Measurements from ENCODE around the gene ADAMTSL3.

Gene ADAMTSL3

DNA sequence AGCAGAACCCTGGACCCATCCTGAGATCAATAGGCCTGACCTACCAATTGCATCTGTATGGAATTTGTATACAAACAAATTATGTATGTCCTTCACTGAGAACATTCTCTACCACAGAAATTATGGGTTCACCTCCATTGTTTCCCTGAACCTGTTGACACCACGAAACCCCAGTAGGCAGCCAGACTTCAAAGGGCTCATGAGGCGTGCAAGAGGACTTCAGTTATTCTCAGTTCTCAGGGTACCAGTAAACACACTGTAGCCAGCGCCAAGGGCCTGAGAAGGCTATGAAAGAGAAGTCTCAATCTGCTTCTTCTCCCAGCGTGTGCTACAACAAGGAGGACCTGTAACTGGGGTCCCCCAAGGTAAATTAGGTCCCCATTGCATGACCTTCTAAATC lies 326.7 kb downstream of the ADAMTSL3 start:
- no peak for DNase-seq (ENCODE audit: low spot score)

DNA sequence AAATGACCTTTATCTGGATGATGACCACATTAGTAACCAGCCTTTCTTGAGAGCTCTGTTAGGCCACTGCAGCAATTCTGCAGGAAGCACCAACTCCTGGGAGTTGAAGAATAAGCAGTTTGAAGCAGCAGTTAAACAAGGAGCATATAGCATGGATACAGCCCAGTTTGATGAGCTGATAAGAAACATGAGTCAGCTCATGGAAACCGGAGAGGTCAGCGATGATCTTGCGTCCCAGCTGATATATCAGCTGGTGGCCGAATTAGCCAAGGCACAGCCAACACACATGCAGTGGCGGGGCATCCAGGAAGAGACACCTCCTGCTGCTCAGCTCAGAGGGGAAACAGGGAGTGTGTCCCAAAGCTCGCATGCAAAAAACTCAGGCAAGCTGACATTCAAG lies 328.8 kb downstream of the ADAMTSL3 start:
- DNase-seq (ENCODE audit: low spot score), result no peak

DNA sequence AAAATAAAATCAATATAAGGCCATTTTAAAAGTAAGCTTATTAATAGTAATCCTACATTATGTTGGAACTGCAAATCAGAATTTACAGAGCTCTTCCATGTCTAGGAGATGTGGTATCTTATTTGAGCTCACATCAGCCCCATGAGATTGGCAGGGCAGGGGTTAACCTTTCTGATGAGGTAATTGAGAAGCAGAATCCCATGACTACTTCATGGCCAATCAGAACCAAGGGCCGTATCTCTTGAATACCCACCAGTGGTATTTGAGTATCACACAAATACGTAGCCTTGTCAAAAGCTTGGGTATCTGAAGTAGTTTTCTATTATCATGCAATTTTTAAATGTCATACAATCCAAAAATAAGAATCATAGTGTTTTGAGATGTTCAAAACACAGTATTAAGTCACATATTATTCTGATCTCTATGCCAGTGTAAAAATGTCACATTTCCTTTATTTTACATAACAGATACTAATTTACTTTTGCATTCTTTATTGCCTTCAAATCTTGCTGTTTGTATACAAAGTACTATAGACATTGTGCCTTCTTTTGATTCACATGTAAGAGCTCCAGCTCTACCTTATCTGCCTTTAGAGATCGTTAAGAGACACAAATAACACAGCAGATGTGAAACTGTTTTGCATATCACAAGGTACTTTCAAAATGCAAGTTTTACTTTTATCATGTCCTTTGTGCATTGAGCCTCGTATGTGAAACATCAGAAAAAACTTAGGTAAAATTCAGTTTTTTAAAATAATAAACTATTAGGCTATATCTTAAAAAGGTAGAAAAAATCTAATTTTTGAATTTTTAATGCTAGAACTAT lies 329.9 kb downstream of the ADAMTSL3 start:
- no peak for DNase-seq (ENCODE audit: low spot score)

DNA sequence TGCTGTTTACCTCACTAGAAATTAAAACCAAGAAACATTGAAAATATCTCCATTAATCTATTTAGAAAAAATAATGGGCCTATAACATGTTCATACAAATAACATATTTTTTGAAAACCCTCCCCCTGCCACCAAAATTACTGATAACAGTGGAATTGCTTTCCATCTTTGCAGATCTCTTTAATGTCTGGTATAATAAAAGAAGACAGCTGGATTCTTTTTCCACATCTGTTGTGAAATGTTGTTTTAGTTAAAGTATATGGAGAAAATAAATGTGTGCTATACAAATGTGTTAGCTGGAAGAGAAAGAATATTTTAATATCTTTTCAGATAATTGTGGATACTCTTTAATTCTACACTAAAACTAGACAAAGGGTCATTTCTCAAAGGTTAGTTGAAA lies 330.7 kb downstream of the ADAMTSL3 start:
- DNase-seq (ENCODE audit: low spot score), result no peak

DNA sequence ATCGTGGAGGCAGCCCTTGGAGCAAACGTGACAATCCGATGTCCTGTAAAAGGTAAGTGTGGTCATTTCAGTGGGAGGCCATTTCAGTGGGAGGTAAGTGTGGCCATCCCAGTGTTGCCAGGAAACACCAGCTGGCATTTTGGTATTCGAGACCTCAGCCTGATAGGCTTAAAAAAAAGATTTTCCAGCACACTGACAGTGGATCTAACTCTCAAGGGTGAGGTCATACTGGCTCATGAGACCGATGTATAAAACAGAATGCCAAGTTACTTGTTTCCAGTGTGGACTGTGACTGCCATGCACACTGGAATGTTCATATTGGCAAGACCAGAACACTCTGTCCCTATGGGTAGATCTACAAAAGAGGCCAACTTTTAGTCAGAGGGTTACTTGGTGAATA lies 337.2 kb downstream of the ADAMTSL3 start:
- DNase-seq (ENCODE audit: low spot score), result no peak

DNA sequence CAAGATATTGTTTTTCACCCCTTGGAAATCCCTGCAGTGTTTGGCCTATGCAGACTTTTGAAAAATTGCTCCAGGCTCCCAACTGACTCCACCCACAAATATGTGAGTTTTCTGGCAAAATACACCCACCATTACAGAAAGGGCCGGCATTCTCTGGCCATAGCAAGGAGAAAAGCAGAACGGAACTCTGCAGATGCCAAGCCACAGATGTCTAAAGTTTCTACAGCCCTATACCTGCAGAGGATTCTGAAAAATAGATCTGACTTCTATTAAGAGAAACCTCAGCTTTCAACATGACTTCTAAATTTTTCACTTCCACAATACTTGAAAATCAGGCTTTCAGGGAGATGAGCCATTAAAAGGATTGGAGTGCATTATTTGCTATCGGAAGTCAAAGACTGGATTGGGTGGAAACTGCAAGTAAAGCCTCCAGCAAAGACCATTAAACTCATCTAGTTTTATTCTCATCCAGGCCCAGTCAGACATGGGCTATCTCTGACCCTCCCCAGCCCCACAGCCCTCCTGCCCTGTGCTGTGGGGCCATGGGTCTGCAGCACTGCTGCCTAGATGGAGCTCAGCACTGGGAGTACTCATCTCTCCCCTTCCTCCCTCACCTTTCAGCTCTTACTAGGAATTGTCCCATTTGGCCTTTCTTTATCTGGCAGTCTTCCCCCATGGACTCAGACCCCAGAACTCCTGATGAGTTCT lies 338.6 kb downstream of the ADAMTSL3 start:
- no peak for DNase-seq (ENCODE audit: low spot score)

DNA sequence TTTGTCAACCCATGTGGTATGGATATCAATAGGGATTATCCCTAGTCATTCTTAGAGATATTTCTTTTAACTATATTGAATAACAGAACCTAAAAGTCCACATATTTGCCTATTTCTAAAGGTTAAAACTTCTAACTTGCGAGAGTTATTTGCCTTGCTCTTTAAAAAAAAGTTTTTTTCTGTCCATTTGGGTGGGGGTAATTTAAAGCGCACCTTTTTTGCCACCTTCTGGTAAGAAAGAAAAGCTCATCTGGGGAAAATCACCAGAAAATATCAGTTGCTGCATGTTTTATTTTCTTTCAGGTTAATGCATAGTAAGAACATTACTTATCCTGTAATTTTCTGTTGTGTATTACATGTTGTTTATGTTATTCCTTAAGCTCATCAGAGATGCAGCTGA lies 339.7 kb downstream of the ADAMTSL3 start:
- no peak for DNase-seq (ENCODE audit: low spot score)

DNA sequence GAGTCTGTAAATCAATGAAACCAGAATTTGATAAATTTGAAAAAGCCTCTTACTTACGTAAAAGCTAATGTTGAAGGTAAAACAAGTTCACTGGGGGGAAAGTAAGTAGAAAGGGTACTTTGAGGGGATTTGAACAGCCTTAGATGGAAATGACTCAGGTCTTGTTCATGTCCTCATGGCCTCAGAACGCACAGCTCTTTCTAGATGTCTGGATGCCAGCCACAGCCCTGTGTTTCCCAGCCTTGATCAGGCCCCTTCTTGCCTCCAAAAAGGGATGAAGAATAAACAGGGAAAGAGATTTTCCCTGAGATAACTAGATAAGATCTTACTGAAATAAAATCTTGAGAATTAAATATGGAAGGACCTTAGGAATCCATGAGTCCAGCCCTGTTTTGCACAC lies 344.6 kb downstream of the ADAMTSL3 start:
- DNase-seq (ENCODE audit: low spot score), result no peak

DNA sequence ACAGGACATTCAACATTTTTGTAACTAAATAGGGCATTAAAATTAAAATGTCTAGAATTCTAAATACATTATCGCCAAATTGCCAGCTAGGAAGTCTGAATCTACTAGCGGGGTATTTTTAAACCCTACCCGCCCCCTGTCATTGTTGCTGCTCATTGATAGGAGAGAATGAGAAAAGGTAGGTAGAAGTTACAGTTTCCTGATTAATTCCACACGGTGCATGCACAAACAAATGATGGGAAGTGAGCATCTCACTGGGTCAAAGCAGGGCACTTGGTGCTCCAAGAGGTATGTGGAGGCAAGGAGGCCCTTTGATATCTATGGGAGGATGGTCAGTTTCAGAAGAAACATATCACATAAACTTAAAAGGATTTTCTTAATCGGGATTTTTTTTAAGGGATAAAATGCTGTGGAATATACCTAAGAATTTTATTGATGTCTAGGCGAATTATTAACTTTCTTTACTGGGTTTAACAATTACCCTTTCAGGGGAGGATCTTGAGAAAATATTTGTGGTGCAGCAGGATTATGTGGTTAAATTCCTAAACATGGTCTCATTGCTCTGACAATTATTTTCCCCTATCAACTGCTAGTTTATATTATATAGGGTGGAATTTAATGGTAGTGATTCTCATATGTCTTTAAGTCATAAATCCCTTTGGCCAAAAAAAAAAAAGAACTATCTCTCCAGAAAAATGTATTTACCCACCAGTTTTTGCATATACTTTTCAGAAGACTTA lies 345.6 kb downstream of the ADAMTSL3 start:
- DNase-seq (ENCODE audit: low spot score), result no peak

DNA sequence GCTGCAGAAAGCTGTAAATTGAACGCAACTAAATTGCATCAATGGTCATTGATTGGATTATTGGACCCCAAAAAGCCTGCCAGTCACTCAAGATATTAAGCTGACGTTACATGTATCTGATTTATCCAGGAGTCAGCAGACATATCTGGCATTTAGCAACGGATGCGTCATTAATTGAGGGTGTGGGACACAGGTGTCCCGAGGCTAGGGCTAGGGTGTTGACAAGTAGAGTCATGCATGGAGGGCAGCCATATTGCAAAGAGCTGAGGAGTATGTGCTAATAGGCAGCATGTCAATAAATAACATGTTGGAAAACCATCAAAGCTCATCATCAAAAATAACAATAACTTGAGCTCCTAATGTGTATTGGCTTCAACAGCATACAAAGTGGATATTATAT lies 347.1 kb downstream of the ADAMTSL3 start:
- no peak for DNase-seq (ENCODE audit: low spot score)

DNA sequence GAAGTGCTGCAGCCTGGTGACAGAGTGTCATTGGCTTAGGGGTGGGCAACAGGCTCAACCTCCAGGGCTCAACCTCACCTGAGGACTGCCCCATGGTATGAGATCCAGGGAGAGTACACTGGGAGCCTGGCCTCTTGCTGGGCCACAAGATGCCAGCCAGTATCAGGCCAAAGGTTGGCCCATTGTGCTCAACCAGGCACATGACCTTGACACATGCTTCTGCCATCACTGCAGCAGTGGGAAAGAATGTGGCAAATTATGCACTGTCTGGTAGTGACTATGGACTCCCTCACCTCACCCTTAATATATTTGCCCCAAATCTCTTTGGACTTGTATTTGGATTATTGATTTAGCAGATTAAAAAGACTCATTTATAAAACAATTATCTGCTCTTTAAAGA lies 347.7 kb downstream of the ADAMTSL3 start:
- DNase-seq (ENCODE audit: low spot score), result no peak

DNA sequence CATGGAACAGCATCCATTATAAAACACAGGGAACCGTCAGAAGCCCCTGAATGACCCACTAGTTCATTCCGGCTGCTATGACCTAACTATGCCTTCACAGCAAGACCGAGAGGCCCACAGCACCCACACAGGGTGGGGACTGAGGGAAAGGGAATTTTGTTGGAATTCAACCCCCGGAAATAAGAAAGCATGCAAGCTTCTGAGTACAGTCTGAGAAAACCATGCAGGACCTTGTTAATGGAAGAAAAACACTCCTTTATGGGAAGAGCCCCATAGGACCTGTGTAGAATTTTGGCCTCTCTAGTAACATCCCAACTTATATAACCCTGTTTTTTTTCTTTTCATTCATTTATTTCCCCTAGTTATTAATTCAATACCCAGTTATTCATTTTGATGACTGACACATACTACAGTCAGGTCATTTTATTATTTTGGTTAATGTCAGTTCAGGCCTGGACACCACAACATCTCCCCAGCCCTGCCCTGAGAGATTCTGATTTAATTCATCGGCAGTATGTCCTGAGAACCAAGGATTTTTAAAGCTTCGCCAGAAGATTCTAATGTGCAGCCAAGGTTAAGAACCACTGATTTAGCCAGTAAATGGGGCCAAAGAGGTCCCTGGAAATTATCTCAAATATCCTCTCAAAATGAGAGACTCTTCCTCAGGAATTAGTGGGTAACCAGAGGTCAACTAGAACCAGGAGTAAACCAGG lies 350.0 kb downstream of the ADAMTSL3 start:
- DNase-seq (ENCODE audit: low spot score), result no peak

DNA sequence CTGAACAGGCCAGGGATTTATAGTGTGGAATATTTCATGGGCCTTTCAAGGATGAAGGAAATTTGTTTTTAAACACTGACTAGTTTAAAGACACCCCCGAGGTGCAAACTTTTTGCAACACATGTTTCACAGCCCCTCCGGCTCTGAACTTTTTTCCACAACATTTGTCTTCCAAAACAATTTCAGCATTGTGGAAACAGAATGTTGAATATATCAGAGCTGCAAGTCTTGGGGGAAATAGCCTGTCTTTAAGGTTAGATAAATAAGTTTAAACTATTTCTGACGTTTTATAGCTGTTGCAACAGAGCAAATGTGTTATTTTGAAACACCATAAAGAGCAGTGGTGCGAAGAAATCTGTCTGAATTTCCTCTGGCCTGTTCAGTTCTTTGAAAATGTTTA lies 352.5 kb downstream of the ADAMTSL3 start:
- DNase-seq (ENCODE audit: low spot score), result no peak

DNA sequence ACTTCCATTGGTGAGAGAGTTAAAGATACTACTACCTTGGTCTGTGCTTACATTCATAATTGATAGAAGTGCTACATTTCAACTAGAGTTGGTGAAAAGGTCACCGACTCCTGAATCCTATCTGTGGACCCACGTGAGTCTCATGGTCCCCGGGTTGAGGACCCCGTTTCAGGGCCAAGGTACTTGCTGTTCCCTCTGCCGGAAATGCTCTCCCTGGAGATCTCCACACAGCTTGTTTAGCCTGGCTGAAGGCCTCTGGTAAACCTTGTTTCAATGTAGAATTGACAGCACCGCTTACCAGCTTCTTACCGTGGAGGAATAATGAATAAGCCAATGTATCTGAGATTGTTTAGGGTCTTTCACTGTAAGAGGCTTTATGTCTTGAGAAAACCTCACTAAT lies 355.7 kb downstream of the ADAMTSL3 start:
- no peak for DNase-seq (ENCODE audit: low spot score)

DNA sequence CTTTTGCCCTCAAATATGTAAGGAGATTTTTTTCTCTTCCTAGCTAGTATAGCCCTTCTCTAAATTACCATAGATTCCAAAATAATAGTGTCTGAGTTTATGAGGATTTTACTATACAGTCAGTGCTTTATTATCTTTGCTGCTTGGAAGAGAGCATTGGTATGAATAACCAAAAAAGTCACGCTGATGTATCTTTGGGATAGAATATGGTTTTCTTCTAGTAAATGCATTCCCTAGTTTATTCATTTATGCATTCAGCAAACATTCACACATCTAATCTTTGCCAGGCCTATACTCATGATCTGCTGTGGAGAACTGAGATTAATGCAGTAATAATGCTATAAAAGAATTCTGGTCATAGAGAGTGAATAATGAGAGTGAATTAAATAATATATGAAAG lies 356.3 kb downstream of the ADAMTSL3 start:
- no peak for DNase-seq (ENCODE audit: low spot score)

DNA sequence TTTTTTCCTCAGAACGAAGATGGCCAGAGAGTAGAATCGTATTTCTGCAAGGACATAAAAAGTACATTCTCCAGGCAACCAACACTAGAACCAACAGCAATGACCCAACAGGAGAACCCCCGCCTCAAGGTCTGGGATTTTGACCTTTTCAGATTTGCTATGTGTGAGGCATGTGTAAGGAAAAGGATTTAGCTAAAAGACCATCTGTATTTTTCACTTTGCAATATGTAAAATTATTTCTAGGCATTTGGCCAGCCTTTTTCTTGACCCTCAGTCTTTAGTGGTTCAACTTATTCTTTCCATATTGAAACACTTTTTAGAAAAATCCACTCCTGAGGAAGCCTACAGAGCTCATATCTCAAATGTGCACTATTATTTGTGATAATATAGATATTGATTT lies 362.4 kb downstream of the ADAMTSL3 start:
- no peak for DNase-seq (ENCODE audit: low spot score)

DNA sequence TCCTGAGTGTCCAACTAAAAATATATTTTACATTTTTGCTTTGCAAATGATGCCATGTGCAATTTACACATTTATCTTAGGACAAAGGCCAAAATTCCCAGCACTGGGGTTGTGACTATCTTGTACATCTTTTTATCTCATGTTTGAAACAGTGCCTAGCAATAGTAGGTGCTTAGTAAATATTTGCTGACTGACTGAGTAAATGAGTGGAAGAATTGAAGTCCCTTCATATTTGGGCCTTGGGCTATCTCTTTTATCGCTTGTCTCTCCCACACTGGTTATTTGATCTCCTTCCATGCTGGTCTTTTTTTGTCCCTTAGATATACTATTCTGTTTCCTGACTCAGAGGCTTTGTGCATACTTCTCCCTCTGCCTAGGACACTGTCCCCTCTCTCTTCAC lies 368.6 kb downstream of the ADAMTSL3 start:
- no peak for DNase-seq (ENCODE audit: low spot score)

DNA sequence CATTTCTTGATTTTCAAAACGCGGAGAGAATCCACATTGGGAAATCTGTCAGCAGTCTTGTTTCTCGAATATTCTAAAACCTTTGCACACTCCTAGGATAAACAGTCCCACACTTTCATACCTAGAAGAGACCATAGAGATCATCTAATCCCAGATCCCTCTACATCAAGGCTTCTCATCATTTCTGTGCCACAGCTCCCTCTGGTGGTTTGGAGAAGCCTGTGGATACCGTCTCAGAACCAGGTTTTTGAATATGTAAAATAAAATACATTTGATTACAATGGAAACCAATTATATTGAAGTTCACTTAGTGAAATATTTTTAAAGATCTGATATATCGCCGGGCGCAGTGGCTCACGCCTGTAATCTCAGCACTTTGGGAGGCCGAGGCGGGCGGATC lies 369.7 kb downstream of the ADAMTSL3 start:
- DNase-seq (ENCODE audit: low spot score), result no peak

DNA sequence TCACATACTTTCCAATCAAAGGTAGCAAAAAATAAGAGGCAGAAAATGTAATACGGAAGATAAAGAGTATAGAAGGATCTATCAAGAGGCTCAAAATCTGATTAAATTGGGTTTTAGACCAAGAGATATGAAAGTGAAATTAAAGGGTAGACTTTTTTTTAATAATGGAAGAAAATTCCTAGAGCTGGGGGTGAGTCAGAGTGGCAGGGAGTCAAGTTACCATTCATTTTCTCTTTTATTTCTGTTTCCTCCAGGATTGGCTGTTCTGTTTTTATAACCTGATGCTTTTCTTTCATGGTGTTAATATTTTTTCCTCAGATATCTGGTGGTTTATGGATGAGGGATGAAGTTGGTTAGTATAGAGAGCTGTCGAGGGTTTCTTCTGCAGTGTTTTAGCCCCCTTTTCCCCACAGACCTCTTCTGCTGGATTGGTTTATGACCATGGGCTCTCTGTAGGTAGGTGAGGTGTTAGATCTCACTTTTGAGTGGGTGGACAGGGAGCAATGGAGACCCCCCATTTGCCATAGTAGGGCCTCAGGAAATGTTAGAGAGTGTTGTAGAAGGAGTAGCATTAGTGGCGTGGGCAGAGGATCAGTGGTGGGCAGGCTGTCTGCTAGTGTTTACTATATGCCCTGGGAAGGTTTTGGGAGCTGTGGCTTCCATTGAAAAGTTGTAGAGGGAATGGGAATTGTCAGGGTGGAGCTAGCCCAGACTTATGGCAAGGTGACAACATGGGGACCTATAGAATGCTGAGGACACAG lies 380.1 kb downstream of the ADAMTSL3 start:
- no peak for DNase-seq (ENCODE audit: low spot score)

DNA sequence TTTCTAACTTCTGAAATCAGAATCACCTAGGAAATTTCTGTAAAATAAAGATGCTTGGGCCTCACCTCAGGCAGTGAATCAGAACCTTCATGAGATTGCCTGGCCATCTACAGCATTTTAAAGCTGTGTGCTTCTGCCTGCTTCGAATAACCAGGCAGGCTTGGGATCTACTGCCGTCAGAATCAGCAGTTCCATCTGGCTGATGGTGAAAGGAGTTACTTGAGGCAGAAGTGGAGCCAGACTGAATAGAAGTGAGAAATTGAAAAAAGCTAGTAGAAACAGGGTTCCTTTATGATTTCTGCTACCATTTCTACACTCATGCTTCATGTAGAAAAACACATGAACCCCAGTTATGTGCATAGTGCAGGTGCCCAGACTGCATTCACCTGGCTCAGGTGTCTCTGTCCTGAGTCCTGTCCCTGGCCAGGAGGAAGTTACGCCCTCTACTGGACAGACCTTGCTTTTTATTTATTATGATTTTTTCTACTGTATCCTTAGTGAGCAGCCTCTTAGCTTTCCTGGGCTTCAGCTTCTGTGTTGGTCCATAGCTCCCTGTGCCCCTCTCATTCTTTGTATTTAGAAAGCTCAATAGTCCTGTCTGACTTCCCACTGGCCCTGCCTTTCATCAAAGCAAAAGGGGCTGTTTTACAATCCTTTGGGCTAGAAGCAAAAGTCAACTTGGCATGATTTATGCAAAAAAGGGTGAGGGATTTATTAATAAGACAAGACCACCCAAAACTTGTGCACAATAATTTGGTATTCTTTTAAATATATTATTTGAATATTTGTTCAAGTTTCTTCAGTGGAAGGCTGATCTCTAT lies 380.9 kb downstream of the ADAMTSL3 start:
- no peak for DNase-seq (ENCODE audit: low spot score)

DNA sequence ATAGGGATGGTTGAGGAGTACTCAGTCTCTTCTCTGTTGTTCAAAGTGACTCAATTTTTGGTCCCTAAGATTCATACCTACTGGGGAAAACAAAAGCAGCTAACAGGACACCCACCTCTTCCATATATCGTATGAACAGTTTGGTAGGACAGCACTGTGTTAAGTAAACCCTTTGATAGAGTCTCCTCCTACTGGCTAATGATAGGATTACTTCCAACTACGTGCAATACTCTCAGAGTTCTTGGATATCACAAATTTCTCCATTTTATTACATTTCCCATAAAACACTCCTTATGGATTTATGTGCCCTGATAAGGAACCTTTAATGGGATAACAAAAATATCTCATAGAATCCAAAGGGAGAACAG lies 381.5 kb downstream of the ADAMTSL3 start:
- no peak for DNase-seq (ENCODE audit: low spot score)

Data from CD4-positive, alpha-beta T cell treated with Interleukin-6 at 100 ng/mL for 8 hours (primary cell).